HEK293 (cell line): ENCODE measurements around the gene SLC25A45.
A peak's percentile ranks its signal among the peaks of the same experiment; 100 is the strongest.

Experiments used
- CTCF ChIA-PET: fragments of 350-600 bp; formaldehyde crosslinking; extraction: SDS; loops from one replicate; lab custom pipeline; 2021; ENCODE audit warnings: antibody characterized with exemption; lab: Yijun Ruan, JAX
- POLR2A ChIA-PET: fragments of 300-600 bp; formaldehyde crosslinking; extraction: SDS; loops from one replicate; lab custom pipeline; 2020; ENCODE audit warnings: antibody characterized with exemption, inconsistent platforms; lab: Yijun Ruan, JAX
- H3K27ac ChIP-seq: fragments of 200-500 bp; sonication (Bioruptor generic); 2 replicates; pipeline ENCODE4 v1.5.1; 2014; ENCODE audit warnings: low read depth, low read length, control low read depth, inconsistent platforms; ENCODE audit errors: extremely low read depth
- H3K36me3 ChIP-seq, 2 experiments: fragments of 200-500 bp in 1 of 2; sonication (Bioruptor generic) in 1 of 2; 1 replicate in 1 of 2; 2 replicates in 1 of 2; pipeline ENCODE4 v1.5.1; 2014 to 2017; ENCODE audit warnings: inconsistent platforms in 2 of 2, low read length in 2 of 2; ENCODE audit not compliant: control insufficient read depth in 2 of 2, insufficient read depth in 1 of 2
- H3K4me1 ChIP-seq: fragments of 200-500 bp; sonication (Bioruptor generic); 2 replicates; pipeline ENCODE4 v1.5.1; 2014; ENCODE audit warnings: mild to moderate bottlenecking, low read length, inconsistent platforms; ENCODE audit not compliant: control insufficient read depth, insufficient read depth
- H3K4me3 ChIP-seq: 2 replicates; pipeline ENCODE4 v1.5.1; 2011; ENCODE audit warnings: low read depth, mild to moderate bottlenecking, control low read depth, low read length, moderate library complexity
- H3K9me3 ChIP-seq: fragments of 200-500 bp; sonication (Bioruptor generic); 2 replicates; pipeline ENCODE4 v1.5.1; 2014; ENCODE audit warnings: low read depth, low read length, inconsistent platforms; ENCODE audit not compliant: control insufficient read depth, insufficient read depth
- EGR2 ChIP-seq: fragments of 450-650 bp; formaldehyde crosslinking; IDR thresholded peaks from 2 replicates; pipeline ENCODE4 v1.5.1; 2016; ENCODE audit warnings: low read depth, missing biosample characterization, missing genetic modification characterization
- GFI1B ChIP-seq: fragments of 450-650 bp; formaldehyde crosslinking; IDR thresholded peaks from 2 replicates; pipeline ENCODE4 v1.5.1; 2016; ENCODE audit warnings: missing biosample characterization, missing genetic modification characterization
- ZBTB1 ChIP-seq: fragments of 450-650 bp; formaldehyde crosslinking; IDR thresholded peaks from 2 replicates; pipeline ENCODE4 v1.5.1; 2016; ENCODE audit warnings: missing biosample characterization, missing genetic modification characterization
- ZBTB17 ChIP-seq: fragments of 450-650 bp; formaldehyde crosslinking; IDR thresholded peaks from 2 replicates; pipeline ENCODE4 v1.5.1; 2016; ENCODE audit warnings: missing biosample characterization, missing genetic modification characterization
- ZBTB21 ChIP-seq: fragments of 450-650 bp; formaldehyde crosslinking; IDR thresholded peaks from 2 replicates; pipeline ENCODE4 v1.5.1; 2017; ENCODE audit warnings: missing biosample characterization, missing genetic modification characterization
- ZNF10 ChIP-seq: fragments of 450-650 bp; formaldehyde crosslinking; IDR thresholded peaks from 2 replicates; pipeline ENCODE4 v1.5.1; 2017; ENCODE audit warnings: missing biosample characterization, missing genetic modification characterization
- ZNF138 ChIP-seq: fragments of 450-650 bp; formaldehyde crosslinking; IDR thresholded peaks from 2 replicates; pipeline ENCODE4 v1.5.1; 2016; ENCODE audit warnings: missing biosample characterization, missing genetic modification characterization, borderline replicate concordance
- ZNF169 ChIP-seq: fragments of 450-650 bp; formaldehyde crosslinking; IDR thresholded peaks from 2 replicates; pipeline ENCODE4 v1.5.1; 2016; ENCODE audit warnings: missing biosample characterization, missing genetic modification characterization
- ZNF324 ChIP-seq: fragments of 450-650 bp; formaldehyde crosslinking; IDR thresholded peaks from 2 replicates; pipeline ENCODE4 v1.5.1; 2016; ENCODE audit warnings: missing biosample characterization, missing genetic modification characterization
- ZNF366 ChIP-seq: fragments of 450-650 bp; formaldehyde crosslinking; conservative IDR thresholded peaks from 2 replicates; pipeline ENCODE4 v1.5.1; 2016; ENCODE audit warnings: missing biosample characterization, missing genetic modification characterization
- ZNF560 ChIP-seq: fragments of 450-650 bp; formaldehyde crosslinking; IDR thresholded peaks from 2 replicates; pipeline ENCODE4 v1.5.1; 2017; ENCODE audit warnings: missing biosample characterization, missing genetic modification characterization, borderline replicate concordance
- ZNF629 ChIP-seq: fragments of 450-650 bp; formaldehyde crosslinking; IDR thresholded peaks from 2 replicates; pipeline ENCODE4 v1.5.1; 2017; ENCODE audit warnings: missing biosample characterization, missing genetic modification characterization
- ZNF660 ChIP-seq: fragments of 450-650 bp; IDR thresholded peaks from 2 replicates; pipeline ENCODE4 v1.5.1; 2018; ENCODE audit warnings: missing biosample characterization, mild to moderate bottlenecking, missing genetic modification characterization
- ZNF670 ChIP-seq: fragments of 450-650 bp; formaldehyde crosslinking; IDR thresholded peaks from 2 replicates; pipeline ENCODE4 v1.5.1; 2016; ENCODE audit warnings: missing biosample characterization, missing genetic modification characterization, low read depth
- ZSCAN16 ChIP-seq: fragments of 450-650 bp; formaldehyde crosslinking; IDR thresholded peaks from 2 replicates; pipeline ENCODE4 v1.5.1; 2016; ENCODE audit warnings: missing biosample characterization, missing genetic modification characterization
- ZXDB ChIP-seq: fragments of 450-650 bp; formaldehyde crosslinking; IDR thresholded peaks from 2 replicates; pipeline ENCODE4 v1.5.1; 2016; ENCODE audit warnings: missing biosample characterization, missing genetic modification characterization
- TF ChIP-seq, protein P1 (sequence below): fragments of 450-650 bp; formaldehyde crosslinking; IDR thresholded peaks from 2 replicates; pipeline ENCODE4 v1.5.1; 2017; ENCODE audit warnings: missing biosample characterization, missing genetic modification characterization
- TF ChIP-seq, protein P2 (sequence below): fragments of 450-650 bp; formaldehyde crosslinking; IDR thresholded peaks from 2 replicates; pipeline ENCODE4 v1.5.1; 2016; ENCODE audit warnings: missing biosample characterization, missing genetic modification characterization, borderline replicate concordance
- TF ChIP-seq, protein P3 (sequence below): fragments of 450-650 bp; formaldehyde crosslinking; IDR thresholded peaks from 2 replicates; pipeline ENCODE4 v1.5.1; 2016; ENCODE audit warnings: missing biosample characterization, missing genetic modification characterization
- TF ChIP-seq, protein P4 (sequence below): fragments of 450-650 bp; formaldehyde crosslinking; IDR thresholded peaks from 2 replicates; pipeline ENCODE4 v1.5.1; 2017; ENCODE audit warnings: missing biosample characterization, missing genetic modification characterization

Gene SLC25A45

DNA sequence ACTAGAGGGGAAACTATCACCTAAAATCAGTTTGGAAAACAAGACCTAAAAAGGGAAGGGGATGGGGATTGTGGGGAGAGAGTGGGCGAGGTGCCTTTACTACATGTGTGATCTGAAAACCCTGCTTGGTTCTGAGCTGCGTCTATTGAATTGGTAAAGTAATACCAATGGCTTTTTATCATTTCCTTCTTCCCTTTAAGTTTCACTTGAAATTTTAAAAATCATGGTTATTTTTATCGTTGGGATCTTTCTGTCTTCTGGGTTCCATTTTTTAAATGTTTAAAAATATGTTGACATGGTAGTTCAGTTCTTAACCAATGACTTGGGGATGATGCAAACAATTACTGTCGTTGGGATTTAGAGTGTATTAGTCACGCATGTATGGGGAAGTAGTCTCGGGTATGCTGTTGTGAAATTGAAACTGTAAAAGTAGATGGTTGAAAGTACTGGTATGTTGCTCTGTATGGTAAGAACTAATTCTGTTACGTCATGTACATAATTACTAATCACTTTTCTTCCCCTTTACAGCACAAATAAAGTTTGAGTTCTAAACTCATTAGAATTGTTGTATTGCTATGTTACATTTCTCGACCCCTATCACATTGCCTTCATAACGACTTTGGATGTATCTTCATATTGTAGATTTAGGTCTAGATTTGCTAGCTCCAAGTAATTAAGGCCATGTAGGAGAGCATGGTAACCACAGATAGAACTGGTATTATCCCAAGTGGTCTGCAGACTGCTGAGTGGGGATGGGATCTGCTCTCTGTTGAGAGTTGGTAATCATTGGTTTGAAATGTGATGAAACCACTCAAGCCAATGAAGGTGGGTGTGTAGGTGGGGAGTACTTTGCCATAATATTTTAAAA, 43.8 kb upstream of the SLC25A45 start (continued):
- TF ChIP-seq, protein P1, sequence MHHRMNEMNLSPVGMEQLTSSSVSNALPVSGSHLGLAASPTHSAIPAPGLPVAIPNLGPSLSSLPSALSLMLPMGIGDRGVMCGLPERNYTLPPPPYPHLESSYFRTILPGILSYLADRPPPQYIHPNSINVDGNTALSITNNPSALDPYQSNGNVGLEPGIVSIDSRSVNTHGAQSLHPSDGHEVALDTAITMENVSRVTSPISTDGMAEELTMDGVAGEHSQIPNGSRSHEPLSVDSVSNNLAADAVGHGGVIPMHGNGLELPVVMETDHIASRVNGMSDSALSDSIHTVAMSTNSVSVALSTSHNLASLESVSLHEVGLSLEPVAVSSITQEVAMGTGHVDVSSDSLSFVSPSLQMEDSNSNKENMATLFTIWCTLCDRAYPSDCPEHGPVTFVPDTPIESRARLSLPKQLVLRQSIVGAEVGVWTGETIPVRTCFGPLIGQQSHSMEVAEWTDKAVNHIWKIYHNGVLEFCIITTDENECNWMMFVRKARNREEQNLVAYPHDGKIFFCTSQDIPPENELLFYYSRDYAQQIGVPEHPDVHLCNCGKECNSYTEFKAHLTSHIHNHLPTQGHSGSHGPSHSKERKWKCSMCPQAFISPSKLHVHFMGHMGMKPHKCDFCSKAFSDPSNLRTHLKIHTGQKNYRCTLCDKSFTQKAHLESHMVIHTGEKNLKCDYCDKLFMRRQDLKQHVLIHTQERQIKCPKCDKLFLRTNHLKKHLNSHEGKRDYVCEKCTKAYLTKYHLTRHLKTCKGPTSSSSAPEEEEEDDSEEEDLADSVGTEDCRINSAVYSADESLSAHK: peak; percentile 17; the same call in 1 of the 2 replicates
- no peak for TF ChIP-seq ZXDB (tag by site-specific recombination)
- TF ChIP-seq ZNF324 (tag by site-specific recombination): peak; percentile 47; the same call in 1 of the 2 replicates
- no peak for TF ChIP-seq ZNF169 (tag by site-specific recombination)
- TF ChIP-seq ZNF560 (tag by site-specific recombination): no peak
- TF ChIP-seq, protein P2, sequence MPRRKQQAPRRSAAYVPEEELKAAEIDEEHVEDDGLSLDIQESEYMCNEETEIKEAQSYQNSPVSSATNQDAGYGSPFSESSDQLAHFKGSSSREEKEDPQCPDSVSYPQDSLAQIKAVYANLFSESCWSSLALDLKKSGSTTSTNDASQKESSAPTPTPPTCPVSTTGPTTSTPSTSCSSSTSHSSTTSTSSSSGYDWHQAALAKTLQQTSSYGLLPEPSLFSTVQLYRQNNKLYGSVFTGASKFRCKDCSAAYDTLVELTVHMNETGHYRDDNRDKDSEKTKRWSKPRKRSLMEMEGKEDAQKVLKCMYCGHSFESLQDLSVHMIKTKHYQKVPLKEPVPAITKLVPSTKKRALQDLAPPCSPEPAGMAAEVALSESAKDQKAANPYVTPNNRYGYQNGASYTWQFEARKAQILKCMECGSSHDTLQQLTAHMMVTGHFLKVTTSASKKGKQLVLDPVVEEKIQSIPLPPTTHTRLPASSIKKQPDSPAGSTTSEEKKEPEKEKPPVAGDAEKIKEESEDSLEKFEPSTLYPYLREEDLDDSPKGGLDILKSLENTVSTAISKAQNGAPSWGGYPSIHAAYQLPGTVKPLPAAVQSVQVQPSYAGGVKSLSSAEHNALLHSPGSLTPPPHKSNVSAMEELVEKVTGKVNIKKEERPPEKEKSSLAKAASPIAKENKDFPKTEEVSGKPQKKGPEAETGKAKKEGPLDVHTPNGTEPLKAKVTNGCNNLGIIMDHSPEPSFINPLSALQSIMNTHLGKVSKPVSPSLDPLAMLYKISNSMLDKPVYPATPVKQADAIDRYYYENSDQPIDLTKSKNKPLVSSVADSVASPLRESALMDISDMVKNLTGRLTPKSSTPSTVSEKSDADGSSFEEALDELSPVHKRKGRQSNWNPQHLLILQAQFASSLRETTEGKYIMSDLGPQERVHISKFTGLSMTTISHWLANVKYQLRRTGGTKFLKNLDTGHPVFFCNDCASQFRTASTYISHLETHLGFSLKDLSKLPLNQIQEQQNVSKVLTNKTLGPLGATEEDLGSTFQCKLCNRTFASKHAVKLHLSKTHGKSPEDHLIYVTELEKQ (tag by site-specific recombination): no peak
- no peak for TF ChIP-seq ZSCAN16 (tag by site-specific recombination)
- peak; percentile 64 for TF ChIP-seq ZBTB17 (tag by site-specific recombination)
- TF ChIP-seq ZNF366 (tag by site-specific recombination): peak; percentile 23
- TF ChIP-seq ZBTB21 (tag by site-specific recombination): peak; percentile 88

DNA sequence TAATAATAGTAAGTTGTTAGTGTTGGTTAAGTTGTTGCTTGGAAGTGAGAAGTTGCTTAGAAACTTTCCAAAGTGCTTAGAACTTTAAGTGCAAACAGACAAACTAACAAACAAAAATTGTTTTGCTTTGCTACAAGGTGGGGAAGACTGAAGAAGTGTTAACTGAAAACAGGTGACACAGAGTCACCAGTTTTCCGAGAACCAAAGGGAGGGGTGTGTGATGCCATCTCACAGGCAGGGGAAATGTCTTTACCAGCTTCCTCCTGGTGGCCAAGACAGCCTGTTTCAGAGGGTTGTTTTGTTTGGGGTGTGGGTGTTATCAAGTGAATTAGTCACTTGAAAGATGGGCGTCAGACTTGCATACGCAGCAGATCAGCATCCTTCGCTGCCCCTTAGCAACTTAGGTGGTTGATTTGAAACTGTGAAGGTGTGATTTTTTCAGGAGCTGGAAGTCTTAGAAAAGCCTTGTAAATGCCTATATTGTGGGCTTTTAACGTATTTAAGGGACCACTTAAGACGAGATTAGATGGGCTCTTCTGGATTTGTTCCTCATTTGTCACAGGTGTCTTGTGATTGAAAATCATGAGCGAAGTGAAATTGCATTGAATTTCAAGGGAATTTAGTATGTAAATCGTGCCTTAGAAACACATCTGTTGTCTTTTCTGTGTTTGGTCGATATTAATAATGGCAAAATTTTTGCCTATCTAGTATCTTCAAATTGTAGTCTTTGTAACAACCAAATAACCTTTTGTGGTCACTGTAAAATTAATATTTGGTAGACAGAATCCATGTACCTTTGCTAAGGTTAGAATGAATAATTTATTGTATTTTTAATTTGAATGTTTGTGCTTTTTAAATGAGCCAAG, 42.9 kb upstream of the SLC25A45 start:
- Histone ChIP-seq H3K9me3 (no peaks in the 10 kb centered on the region), H3K4me1 (no peaks in the 10 kb centered on the region), H3K4me3 (peak overlapping the region; percentile 68), H3K27ac (0 out of 2 replicates have a peak overlapping the region, but pooled peaks have one; percentile 2), H3K36me3 (peaks cover 0 to 58% of the 10 kb centered on the region in 2 experiments; a peak in 1 of 3 replicates)
- ChIA-PET POLR2A (interaction anchor here (1.1 to 16.9 kb wide), 11 partner anchors 10 to 74 kb away, joined by 4 to 1129 read pairs (median 28); partner anchors contain the start of genes MALAT1 and SLC25A45), CTCF (interaction anchor here (0.8 to 2.6 kb wide), 6 partner anchors 10 to 622 kb away, joined by 3 to 15 read pairs (median 3); no protein-coding TSS in a partner anchor)
- no peak for TF ChIP-seq ZBTB1 (tag by site-specific recombination)
- TF ChIP-seq ZNF629 (tag by site-specific recombination): 0 out of 2 replicates have a peak, but pooled peaks have one; percentile 19
- TF ChIP-seq ZNF10 (tag by site-specific recombination): no peak
- TF ChIP-seq, protein P3, sequence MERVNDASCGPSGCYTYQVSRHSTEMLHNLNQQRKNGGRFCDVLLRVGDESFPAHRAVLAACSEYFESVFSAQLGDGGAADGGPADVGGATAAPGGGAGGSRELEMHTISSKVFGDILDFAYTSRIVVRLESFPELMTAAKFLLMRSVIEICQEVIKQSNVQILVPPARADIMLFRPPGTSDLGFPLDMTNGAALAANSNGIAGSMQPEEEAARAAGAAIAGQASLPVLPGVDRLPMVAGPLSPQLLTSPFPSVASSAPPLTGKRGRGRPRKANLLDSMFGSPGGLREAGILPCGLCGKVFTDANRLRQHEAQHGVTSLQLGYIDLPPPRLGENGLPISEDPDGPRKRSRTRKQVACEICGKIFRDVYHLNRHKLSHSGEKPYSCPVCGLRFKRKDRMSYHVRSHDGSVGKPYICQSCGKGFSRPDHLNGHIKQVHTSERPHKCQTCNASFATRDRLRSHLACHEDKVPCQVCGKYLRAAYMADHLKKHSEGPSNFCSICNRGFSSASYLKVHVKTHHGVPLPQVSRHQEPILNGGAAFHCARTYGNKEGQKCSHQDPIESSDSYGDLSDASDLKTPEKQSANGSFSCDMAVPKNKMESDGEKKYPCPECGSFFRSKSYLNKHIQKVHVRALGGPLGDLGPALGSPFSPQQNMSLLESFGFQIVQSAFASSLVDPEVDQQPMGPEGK: no peak
- TF ChIP-seq, protein P4, sequence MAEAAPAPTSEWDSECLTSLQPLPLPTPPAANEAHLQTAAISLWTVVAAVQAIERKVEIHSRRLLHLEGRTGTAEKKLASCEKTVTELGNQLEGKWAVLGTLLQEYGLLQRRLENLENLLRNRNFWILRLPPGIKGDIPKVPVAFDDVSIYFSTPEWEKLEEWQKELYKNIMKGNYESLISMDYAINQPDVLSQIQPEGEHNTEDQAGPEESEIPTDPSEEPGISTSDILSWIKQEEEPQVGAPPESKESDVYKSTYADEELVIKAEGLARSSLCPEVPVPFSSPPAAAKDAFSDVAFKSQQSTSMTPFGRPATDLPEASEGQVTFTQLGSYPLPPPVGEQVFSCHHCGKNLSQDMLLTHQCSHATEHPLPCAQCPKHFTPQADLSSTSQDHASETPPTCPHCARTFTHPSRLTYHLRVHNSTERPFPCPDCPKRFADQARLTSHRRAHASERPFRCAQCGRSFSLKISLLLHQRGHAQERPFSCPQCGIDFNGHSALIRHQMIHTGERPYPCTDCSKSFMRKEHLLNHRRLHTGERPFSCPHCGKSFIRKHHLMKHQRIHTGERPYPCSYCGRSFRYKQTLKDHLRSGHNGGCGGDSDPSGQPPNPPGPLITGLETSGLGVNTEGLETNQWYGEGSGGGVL (tag by site-specific recombination): no peak
- no peak for TF ChIP-seq GFI1B (tag by site-specific recombination)
- TF ChIP-seq EGR2 (tag by site-specific recombination): peak; percentile 14
- no peak for TF ChIP-seq ZNF670 (tag by site-specific recombination)
- no peak for TF ChIP-seq ZNF138 (tag by site-specific recombination)
- TF ChIP-seq ZNF660 (tag by site-specific recombination): peak; percentile 59; the same call in 1 of the 2 replicates
